Stomach (tissue), 4 donors: ENCODE data around the gene BSN.

Experiments used
- POLR2AphosphoS5 ChIP-seq, 3 donors: sonication (generic); formaldehyde crosslinking; IDR thresholded peaks; one replicate each; pipeline ENCODE4 v1.6.1; 2016; ENCODE audit warnings: antibody characterized with exemption in 3 of 3
- TF ChIP-seq, protein P1 (sequence below), 7 experiments: fragments of 450-650 bp in 4 of 7; fragments of 200-600 bp in 3 of 7; sonication (generic) in 3 of 7; IDR thresholded peaks; one replicate each; pipeline ENCODE4 v1.5.1; 2016 to 2019; ENCODE audit warnings: antibody characterized with exemption in 7 of 7, control low read depth in 2 of 7, mild to moderate bottlenecking in 1 of 7

DNA sequence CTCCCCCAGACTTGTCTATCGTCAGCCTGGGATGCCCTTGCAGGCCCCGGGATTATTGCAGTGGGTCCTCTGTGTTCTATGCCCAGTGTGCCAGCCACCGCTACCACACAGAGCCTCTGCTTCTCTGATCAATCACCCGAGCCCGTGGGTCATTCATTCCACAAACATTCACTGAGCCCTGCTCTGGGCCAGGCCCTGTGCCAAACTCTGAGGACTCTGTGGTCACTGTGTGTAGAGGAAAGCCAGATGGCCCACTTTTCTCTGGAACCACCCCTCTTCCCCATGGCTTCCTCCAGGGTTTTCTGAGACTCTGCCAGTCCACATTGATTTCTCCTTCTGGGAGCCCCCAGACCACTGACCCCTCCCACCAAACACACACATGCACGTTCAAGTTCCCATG, 55.5 kb downstream of the BSN start:
- TF ChIP-seq, protein P1, sequence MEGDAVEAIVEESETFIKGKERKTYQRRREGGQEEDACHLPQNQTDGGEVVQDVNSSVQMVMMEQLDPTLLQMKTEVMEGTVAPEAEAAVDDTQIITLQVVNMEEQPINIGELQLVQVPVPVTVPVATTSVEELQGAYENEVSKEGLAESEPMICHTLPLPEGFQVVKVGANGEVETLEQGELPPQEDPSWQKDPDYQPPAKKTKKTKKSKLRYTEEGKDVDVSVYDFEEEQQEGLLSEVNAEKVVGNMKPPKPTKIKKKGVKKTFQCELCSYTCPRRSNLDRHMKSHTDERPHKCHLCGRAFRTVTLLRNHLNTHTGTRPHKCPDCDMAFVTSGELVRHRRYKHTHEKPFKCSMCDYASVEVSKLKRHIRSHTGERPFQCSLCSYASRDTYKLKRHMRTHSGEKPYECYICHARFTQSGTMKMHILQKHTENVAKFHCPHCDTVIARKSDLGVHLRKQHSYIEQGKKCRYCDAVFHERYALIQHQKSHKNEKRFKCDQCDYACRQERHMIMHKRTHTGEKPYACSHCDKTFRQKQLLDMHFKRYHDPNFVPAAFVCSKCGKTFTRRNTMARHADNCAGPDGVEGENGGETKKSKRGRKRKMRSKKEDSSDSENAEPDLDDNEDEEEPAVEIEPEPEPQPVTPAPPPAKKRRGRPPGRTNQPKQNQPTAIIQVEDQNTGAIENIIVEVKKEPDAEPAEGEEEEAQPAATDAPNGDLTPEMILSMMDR (IDR thresholded peaks at IDR 0.05), result no peak
- TF ChIP-seq POLR2AphosphoS5 (IDR thresholded peaks at IDR 0.05), result no peak
